GM23338 (cell line): ENCODE results near the gene PKD1L1. TPM values are rescaled to one million over a fixed set of nuclear protein-coding genes. Genes with fewer than 3 reads are reported as not detected.

ENCODE experiments used
- ATAC-seq: fragments of 200-7000 bp; cut with Tn5 transposase; 3 replicates; pipeline ENCODE4 v1.9.1; 2020
- DNase-seq: peaks from one replicate; pipeline ENCODE4 v3.0.0-alpha.2; 2015; ENCODE audit warnings: low spot score
- H2AFZ ChIP-seq: fragments of 200-600 bp; sonication (generic); 2 replicates; pipeline ENCODE4 v1.8.0; 2016; ENCODE audit warnings: antibody characterized with exemption, mild to moderate bottlenecking, moderate library complexity
- H3F3A ChIP-seq: fragments of 200-600 bp; sonication (generic); replicated peaks from 2 replicates; pipeline ENCODE4 v1.8.0; 2017; ENCODE audit warnings: antibody characterized with exemption, mixed run types, low read depth
- H3K27ac ChIP-seq: fragments of 200-600 bp; sonication (generic); 2 replicates; pipeline ENCODE4 v1.6.1; 2016; ENCODE audit warnings: low read depth
- H3K27me3 ChIP-seq: fragments of 200-600 bp; sonication (generic); 2 replicates; pipeline ENCODE4 v1.8.0; 2016; ENCODE audit warnings: mild to moderate bottlenecking, mixed run types, moderate library complexity; ENCODE audit not compliant: insufficient read depth
- H3K36me3 ChIP-seq: fragments of 200-600 bp; sonication (generic); 2 replicates; pipeline ENCODE4 v1.8.0; 2016; ENCODE audit warnings: mild to moderate bottlenecking; ENCODE audit not compliant: insufficient read depth
- H3K4me1 ChIP-seq: fragments of 200-600 bp; sonication (generic); 2 replicates; pipeline ENCODE4 v1.8.0; 2016; ENCODE audit warnings: mild to moderate bottlenecking, moderate library complexity; ENCODE audit not compliant: insufficient read depth
- H3K4me2 ChIP-seq: fragments of 200-600 bp; sonication (generic); 2 replicates; pipeline ENCODE4 v1.7.1; 2017; ENCODE audit warnings: mixed run types
- H3K4me3 ChIP-seq: fragments of 200-600 bp; sonication (generic); 2 replicates; pipeline ENCODE4 v1.6.1; 2016; ENCODE audit warnings: mixed run types
- H3K79me2 ChIP-seq: fragments of 200-600 bp; sonication (generic); replicated peaks from 2 replicates; pipeline ENCODE4 v1.8.0; 2017; ENCODE audit warnings: mild to moderate bottlenecking; ENCODE audit not compliant: insufficient read depth
- H3K9me2 ChIP-seq: fragments of 200-600 bp; sonication (generic); 2 replicates; pipeline ENCODE4 v1.8.0; 2017; ENCODE audit not compliant: insufficient read depth
- H4K20me1 ChIP-seq: fragments of 200-600 bp; sonication (generic); replicated peaks from 2 replicates; pipeline ENCODE4 v1.8.0; 2017; ENCODE audit warnings: mild to moderate bottlenecking; ENCODE audit not compliant: insufficient read depth
- H3K27ac Mint-ChIP-seq: 2 replicates; pipeline ENCODE4 v1.8.0; 2020; ENCODE audit warnings: inconsistent platforms, mild to moderate bottlenecking, moderate library complexity, mixed read lengths
- H3K27me3 Mint-ChIP-seq: 3 replicates; pipeline ENCODE4 v1.8.0; 2022; ENCODE audit warnings: low read depth, mild to moderate bottlenecking, moderate library complexity, mixed read lengths, inconsistent platforms; ENCODE audit not compliant: insufficient read depth, poor library complexity
- H3K36me3 Mint-ChIP-seq: 3 replicates; pipeline ENCODE4 v1.8.0; 2021; ENCODE audit warnings: low read depth, mild to moderate bottlenecking, inconsistent platforms, moderate library complexity, mixed read lengths
- H3K4me1 Mint-ChIP-seq: 3 replicates; pipeline ENCODE4 v1.8.0; 2020; ENCODE audit warnings: mild to moderate bottlenecking, inconsistent platforms, mixed read lengths
- H3K4me3 Mint-ChIP-seq: 3 replicates; pipeline ENCODE4 v1.8.0; 2021; ENCODE audit warnings: moderate library complexity, mild to moderate bottlenecking, inconsistent platforms, mixed read lengths
- H3K9me3 Mint-ChIP-seq: 3 replicates; pipeline ENCODE4 v1.8.0; 2020; ENCODE audit warnings: moderate library complexity, mild to moderate bottlenecking, inconsistent platforms, mixed read lengths
- CREB1 ChIP-seq: fragments of 250-450 bp; sonication (Bioruptor Pico); IDR thresholded peaks from 2 replicates; pipeline ENCODE4 v1.5.0; 2020; ENCODE audit warnings: low read depth, mild to moderate bottlenecking, moderate library complexity
- CTCF ChIP-seq, 2 experiments: fragments of 200-600 bp in 1 of 2; sonication (generic) in 1 of 2; conservative IDR thresholded peaks; 2 replicates each; pipeline versions ENCODE4 v1.5.1 to v1.6.1; 2016 to 2017; ENCODE audit warnings: antibody characterized with exemption in 2 of 2, low read depth in 2 of 2, mild to moderate bottlenecking in 2 of 2, moderate library complexity in 1 of 2
- ETS1 ChIP-seq: IDR thresholded peaks from 2 replicates; pipeline ENCODE4 v1.6.1; 2016; ENCODE audit warnings: antibody characterized with exemption
- EZH2phosphoT487 ChIP-seq: fragments of 200-600 bp; sonication (generic); IDR thresholded peaks from one replicate; pipeline ENCODE4 v1.8.1; 2018; ENCODE audit warnings: antibody characterized with exemption; ENCODE audit not compliant: unreplicated experiment
- JUNB ChIP-seq: IDR thresholded peaks from one replicate; pipeline ENCODE4 v1.6.1; 2016; ENCODE audit warnings: antibody characterized with exemption; ENCODE audit not compliant: unreplicated experiment
- POLR2AphosphoS5 ChIP-seq: IDR thresholded peaks from 2 replicates; pipeline ENCODE4 v1.6.1; 2016; ENCODE audit warnings: antibody characterized with exemption, low read depth
- REST ChIP-seq: IDR thresholded peaks from one replicate; pipeline ENCODE4 v1.6.1; 2018; ENCODE audit warnings: antibody characterized with exemption; ENCODE audit not compliant: unreplicated experiment
- STAT1 ChIP-seq: IDR thresholded peaks from one replicate; pipeline ENCODE4 v1.6.1; 2016; ENCODE audit warnings: antibody characterized with exemption; ENCODE audit not compliant: unreplicated experiment
- ZNF114 ChIP-seq: fragments of 250-450 bp; sonication (Bioruptor Pico); IDR thresholded peaks from 2 replicates; pipeline ENCODE4 v1.5.0; 2020; ENCODE audit warnings: mild to moderate bottlenecking, moderate library complexity
- ZNF331 ChIP-seq: fragments of 250-450 bp; sonication (Bioruptor Pico); IDR thresholded peaks from 2 replicates; pipeline ENCODE4 v1.5.0; 2020; ENCODE audit warnings: low read depth, mild to moderate bottlenecking, moderate library complexity
- polyA plus RNA-seq: library from polyadenylated mRNA; unstranded; fragments of >200 nt; fragmentation: Nextera tagmentation; extraction: Ambion mirVana; gene quantifications from 2 replicates; pipeline ENCODE4 v1.2.1, GENCODE V29; 2016
- total RNA-seq: library from RNA; depleted of rRNA; stranded (reverse); fragments of >200 nt; shearing (Covaris generic); gene quantifications from 2 replicates; pipeline ENCODE4 v1.2.3, GENCODE V29; 2014

The PKD1L1 gene
- total and polyA plus RNA-seq, 2 experiments from 2014 or later, result 0.03 TPM; not detected in 1

GRCh38 chr7:47788083-47788482, 160.2 kb downstream of the PKD1L1 start (continued):
- TF ChIP-seq CTCF (conservative IDR thresholded peaks at IDR 0.05; ENCODE audit: low read depth in 2 of 2) (no peak), POLR2AphosphoS5 (no peak), JUNB (no peak), CREB1 (no peak), ZNF331 (CRISPR knock-in tag) (no peak), EZH2phosphoT487 (no peak), ZNF114 (CRISPR knock-in tag) (no peak), ETS1 (no peak), STAT1 (no peak)

GRCh38 chr7:47787249-47788069, 160.8 kb downstream of the PKD1L1 start:
- Histone ChIP-seq H3K27ac (no peak overlapping the region), H3K79me2 (no peaks in the 10 kb centered on the region), H3K4me3 (no peak overlapping the region), H3K4me2 (no peak overlapping the region), H3K36me3 (no peaks in the 10 kb centered on the region), H4K20me1 (no peaks in the 10 kb centered on the region), H3F3A (no peaks in the 10 kb centered on the region), H3K4me1 (no peaks in the 10 kb centered on the region), H3K9me2 (no peaks in the 10 kb centered on the region), H3K27me3 (no peaks in the 10 kb centered on the region), H2AFZ (no peak overlapping the region)
- no peak for TF ChIP-seq REST
- no peak for TF ChIP-seq ETS1
- no peak for TF ChIP-seq CREB1
- no peak for TF ChIP-seq ZNF331 (CRISPR knock-in tag)
- no peak for TF ChIP-seq STAT1
- no peak overlapping the region for H3K27ac Mint-ChIP-seq
- no peaks in the 10 kb centered on the region for H3K36me3 Mint-ChIP-seq
- no peak for DNase-seq
- H3K4me1 Mint-ChIP-seq, result peaks cover 9% of the 10 kb centered on the region
- no peak for ATAC-seq
- H3K4me3 Mint-ChIP-seq, result no peak overlapping the region
- H3K9me3 Mint-ChIP-seq, result no peaks in the 10 kb centered on the region
- no peaks in the 10 kb centered on the region for H3K27me3 Mint-ChIP-seq
